MV-4-11 (cell line): ENCODE results near the gene RBP2.
A peak's percentile ranks its signal among the peaks of the same experiment; 100 is the strongest.
"Not testable (repeated sequence)": the region's sequence is repeated elsewhere in the genome, so short reads cannot be mapped to it uniquely, and the experiment has no call there.

Source experiments
- DNase-seq: peaks from one replicate; lab custom pipeline; 2025; lab: John Stamatoyannopoulos, UW

Gene RBP2

DNA sequence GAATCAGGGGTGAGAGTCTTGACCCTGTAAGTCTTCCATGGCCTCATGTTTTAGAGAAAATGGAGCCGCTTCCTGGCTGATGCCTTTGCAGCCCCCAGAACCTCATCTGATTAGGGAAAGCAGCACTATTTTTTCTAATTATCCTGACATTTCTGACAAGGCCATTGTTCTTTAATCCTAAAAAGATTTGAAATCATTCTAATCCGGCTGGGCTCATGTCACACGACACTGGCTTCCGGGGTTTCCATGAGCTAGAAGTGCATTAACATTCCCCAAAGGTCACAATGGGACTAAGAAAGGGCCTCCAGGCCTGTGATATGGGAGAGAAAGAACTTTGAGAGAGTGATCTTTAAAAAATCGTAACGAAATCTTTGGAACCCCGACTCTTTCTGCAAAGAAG lies 33.1 kb downstream of the RBP2 start:
- no peak for DNase-seq

- no peak for DNase-seq
Measured at GRCh38 chr3:139441656-139442055, 34.7 kb downstream of the RBP2 start.

- no peak for DNase-seq
Measured at GRCh38 chr3:139440639-139441556, 35.4 kb downstream of the RBP2 start.

DNA sequence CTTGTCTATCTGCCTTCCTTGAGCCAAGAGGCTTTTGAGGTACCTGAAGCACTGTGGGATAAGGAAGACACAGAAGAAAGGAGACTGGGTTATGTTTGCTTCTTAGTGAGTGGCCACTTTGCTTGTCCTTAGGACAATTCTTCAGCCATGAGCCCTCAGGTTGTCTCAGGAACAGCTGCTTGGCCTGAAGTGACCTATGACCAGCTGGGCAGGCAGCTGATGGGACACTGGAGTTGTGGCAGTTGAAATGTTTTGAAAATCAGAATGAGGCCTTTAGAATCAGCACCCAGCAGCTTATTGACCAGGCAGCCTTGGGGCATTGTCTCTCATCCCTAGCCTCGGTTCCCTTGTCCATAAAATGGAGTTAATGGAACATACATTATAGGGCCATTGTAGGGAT lies 37.0 kb downstream of the RBP2 start:
- no peak for DNase-seq

DNA sequence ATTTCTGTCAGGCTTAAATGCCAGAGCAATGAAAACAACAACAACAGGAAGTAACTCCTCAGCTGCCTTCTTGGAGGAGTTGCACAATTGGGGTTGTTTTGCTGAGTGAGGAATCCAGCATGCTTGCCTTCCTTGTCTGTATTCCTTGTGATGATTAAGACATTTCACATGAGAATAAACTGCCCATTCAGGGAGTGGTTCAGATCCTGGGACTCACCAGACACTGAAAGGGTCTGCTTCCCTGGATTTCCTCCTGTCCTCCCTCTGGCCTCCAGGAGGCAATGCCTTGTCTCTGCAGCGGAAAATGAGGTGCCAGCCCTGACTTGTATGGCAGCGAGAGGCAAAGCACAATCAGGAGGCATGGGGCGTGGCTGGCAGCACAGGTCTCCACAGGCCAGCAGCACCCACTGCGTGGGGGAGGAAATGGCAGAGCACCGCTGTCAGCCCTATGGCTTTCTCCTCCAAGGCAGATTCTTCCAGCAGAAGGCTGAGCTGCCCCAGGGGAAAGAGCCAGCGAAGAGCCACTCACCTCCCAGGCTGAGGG lies 41.5 kb downstream of the RBP2 start:
- DNase-seq, result peak; percentile 27

DNA sequence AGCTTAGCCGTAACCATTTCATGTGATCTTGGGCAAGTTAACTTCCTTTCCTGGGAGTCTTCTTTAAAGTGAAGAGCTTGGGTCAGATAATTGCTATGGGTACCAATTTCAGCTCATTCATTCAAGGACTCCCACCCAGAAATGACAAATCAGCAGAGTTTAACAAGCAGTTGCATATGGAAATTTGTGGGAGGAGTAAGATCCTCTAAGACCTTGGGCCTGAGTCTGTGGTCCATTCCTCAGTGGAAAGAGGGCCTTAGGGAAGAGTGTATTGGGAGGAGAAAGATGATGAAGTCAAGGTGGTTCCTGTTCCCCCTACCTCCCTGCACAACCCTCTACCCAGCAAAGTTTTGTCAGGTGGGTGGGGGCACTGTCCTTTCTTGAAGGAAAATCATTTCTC lies 42.1 kb downstream of the RBP2 start:
- DNase-seq, result no peak

GRCh38 chr3:139433089-139433488 lies 43.2 kb downstream of the RBP2 start:
- no peak for DNase-seq

DNA sequence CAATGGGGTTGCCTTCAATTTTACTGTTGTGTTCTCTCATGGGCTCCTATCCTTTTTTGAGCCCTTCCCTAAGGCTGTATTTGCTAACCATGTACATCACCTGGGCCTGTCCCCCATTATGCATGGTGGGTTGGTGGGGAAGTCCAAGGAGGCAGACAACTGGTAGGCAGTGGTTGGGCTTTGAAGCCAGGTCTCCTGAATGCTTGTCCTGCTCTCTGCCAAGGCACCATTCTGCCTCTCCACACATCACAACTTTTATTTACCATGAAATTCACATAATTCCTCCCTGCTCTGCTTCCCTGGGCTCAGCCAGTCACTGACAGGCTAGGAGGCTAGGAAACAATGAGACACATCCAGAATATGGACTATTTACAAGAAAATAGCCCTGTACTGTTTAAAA lies 45.8 kb downstream of the RBP2 start:
- DNase-seq, result no peak

DNA sequence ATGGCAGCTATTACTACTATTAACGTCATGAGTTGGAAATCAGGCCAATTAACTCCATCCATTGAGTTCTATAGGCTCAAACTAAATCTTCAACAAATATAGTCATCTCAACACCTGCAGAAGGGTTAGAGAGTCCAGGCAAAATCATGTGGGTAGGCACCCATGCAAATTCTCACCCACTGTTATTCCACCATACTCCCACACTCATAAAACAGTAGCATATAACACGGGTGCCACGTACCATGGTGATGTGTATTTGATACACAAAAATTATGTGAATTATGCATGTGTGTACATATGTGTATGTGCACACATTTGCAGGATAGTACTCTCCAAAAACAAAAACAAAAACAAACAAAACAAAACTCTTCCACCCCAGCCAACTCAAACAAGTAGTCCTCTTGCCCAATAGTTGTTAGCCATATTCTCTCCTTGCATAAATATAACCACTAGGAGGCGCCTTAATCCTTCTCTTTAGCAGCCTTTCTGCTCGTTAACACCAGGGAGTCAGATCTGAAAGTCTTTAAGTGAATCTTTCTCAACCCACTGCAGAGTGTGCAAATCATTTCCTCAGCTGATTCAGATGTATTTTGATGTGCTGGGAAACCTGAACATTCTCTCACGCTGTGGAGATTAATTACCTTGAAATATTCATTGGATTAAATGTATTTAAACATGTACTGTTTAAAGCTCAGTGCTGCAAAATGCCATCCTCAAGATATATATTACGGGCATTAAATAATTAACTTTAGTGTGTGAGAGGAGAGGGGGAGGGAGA lies 48.8 kb downstream of the RBP2 start:
- DNase-seq, result peak; percentile 81

GRCh38 chr3:139425745-139426400 lies 50.4 kb downstream of the RBP2 start:
- no peak for DNase-seq

- no peak for DNase-seq
Measured at GRCh38 chr3:139423232-139423631, 53.1 kb downstream of the RBP2 start.

- no peak for DNase-seq
Measured at GRCh38 chr3:139421460-139421859, 54.9 kb downstream of the RBP2 start.

- DNase-seq, result no peak
Measured at GRCh38 chr3:139421040-139421439, 55.3 kb downstream of the RBP2 start.

DNA sequence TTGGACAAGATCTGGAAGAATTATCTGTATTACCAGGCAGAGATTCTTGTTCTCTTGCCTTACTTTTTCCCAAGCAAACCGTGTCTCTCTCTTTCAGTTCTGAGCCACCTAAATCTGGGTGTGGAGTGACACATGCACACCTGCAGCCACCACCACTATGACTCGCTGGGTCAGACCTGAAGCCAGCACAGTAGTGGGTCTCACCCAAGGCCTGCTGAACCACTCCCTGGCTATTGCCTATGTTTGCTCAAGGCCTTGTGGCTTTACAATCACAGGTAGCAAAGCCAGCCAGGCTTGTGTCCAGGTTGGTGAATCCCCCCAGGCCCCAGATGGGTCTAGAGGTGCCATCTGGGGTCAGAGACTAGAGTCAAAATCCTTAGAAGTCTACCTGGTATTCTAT lies 58.2 kb downstream of the RBP2 start:
- DNase-seq, result no peak

- no peak for DNase-seq
Measured at GRCh38 chr3:139416275-139416674, 60.0 kb downstream of the RBP2 start.

DNA sequence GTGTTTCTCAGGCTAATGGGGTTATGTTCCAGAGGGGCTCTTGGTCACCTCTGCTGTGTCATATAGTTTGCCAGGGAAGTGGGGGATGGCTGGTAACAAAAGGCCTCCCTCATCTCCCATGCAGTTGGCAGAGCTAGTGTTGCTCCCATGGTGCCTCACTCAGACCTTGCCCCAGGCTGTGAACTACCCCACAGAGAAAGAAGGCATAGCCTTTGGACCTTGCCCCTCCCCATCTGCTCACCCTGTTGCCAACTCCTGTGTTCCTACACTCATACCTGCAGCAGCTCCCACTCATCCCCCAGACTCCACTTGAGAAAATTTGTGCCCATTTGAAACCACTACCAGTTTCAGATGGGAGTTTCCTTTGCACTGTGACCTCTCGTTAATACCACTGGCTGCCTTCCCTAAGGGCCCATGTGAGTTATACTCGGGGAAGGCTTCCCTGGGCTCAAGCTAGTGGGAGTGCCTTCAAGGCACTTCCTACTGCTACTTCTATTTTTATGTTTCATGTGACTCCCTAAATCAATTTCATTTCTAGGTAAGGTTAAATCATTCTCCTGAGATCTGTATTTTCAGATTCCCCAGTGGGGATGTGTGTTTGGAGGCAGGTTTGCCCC lies 61.6 kb downstream of the RBP2 start:
- DNase-seq, result no peak

DNA sequence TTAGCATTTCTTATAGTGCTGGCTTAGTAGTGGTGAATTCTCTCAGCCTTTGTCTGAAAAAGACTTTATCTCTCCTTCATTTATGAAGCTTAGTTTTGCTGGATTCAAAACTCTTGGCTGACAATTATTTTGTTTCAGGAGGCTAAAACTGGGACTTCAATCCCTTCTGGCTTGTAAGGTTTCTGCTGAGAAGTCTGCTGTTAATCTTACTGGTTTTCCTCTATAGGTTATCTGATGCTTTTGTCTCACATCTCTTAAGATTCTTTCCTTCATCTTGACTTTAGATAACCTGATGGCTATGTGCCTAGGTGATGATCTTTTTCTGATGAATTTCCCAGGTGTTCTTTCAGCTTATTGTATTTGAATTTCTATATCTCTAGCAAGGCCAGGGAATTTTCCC lies 63.4 kb downstream of the RBP2 start:
- DNase-seq, result not testable (repeated sequence)
